Ovary (tissue), 3 donors: Measurements from ENCODE around the gene SPCS1.

Experiments used
- POLR2A ChIP-seq: fragments of 450-650 bp; IDR thresholded peaks from one replicate; pipeline ENCODE4 v1.6.1; 2017; ENCODE audit warnings: antibody characterized with exemption, mild to moderate bottlenecking, moderate library complexity
- TF ChIP-seq, protein P1 (sequence below), 3 donors: fragments of 450-650 bp in 2 of 3; fragments of 200-600 bp in 1 of 3; IDR thresholded peaks; one replicate each; pipeline versions ENCODE4 v1.5.1 to v1.8.0; 2016 to 2022; ENCODE audit warnings: antibody characterized with exemption in 3 of 3, mild to moderate bottlenecking in 1 of 3
- donor health status: DM: no; HTN: no; CAD: no.

DNA sequence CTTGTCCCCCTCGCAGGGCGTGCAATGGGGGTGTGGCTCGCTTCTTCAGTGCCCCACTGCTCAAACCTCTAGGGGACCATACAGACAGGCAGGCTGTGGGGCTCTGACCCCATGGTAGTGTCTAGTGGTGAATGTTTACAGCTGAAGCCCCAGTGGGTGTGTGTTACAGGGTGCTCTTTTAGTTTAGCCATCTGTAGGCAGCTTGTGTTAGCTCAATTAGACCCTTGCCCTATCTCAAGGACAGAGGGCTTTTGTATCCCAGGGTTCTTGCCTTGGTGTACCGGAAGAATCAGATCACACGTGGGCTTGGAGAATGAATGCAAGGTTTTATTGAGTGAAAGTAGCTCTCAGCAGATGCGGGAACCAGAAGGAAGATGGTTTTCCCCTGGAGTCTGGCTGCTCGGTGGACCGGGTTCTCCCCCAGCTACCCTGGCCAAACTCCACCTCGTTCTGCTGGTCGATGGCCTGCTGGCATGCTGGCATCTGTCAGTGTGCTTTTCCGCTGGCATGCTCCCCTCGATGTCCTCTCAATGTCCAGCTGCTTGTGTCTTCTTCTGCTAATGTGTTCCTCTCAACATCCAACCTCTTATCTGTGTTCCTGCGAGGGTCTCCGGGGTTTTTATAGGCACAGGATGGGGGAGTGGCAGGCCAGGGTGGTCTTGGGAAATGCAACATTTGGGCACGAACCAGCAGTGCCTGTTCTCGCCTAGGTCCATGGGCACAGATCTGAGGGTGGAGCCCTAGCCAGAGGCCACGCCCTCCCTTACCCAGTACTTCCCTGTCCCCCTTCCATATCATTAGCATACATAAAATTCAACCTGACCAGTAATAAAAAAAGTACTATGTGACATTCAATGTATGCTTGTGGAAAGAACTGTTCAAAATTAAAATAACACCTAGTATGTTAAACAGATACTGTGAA lies 6.6 kb downstream of the SPCS1 start:
- TF ChIP-seq, protein P1, sequence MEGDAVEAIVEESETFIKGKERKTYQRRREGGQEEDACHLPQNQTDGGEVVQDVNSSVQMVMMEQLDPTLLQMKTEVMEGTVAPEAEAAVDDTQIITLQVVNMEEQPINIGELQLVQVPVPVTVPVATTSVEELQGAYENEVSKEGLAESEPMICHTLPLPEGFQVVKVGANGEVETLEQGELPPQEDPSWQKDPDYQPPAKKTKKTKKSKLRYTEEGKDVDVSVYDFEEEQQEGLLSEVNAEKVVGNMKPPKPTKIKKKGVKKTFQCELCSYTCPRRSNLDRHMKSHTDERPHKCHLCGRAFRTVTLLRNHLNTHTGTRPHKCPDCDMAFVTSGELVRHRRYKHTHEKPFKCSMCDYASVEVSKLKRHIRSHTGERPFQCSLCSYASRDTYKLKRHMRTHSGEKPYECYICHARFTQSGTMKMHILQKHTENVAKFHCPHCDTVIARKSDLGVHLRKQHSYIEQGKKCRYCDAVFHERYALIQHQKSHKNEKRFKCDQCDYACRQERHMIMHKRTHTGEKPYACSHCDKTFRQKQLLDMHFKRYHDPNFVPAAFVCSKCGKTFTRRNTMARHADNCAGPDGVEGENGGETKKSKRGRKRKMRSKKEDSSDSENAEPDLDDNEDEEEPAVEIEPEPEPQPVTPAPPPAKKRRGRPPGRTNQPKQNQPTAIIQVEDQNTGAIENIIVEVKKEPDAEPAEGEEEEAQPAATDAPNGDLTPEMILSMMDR (IDR thresholded peaks at IDR 0.05) = no peak
- no peak for TF ChIP-seq POLR2A
